H54 (cell line): ENCODE results near the gene LRRC4C.

ENCODE experiments used
- DNase-seq: peaks from one replicate; pipeline ENCODE4 v3.0.0; 2011; ENCODE audit warnings: low spot score, mixed read lengths; ENCODE audit not compliant: insufficient read length
- FAIRE-seq: peaks from 3 replicates; lab custom pipeline; 2011; peaks lifted over from hg19 to GRCh38; lab: Jason Lieb, UNC
- POLR2A ChIP-seq: IDR thresholded peaks from 2 replicates; pipeline ENCODE4 v1.6.1; 2011; ENCODE audit warnings: low read depth, mild to moderate bottlenecking, low read length

Gene LRRC4C

GRCh38 chr11:41284354-41284753 lies 175.1 kb downstream of the LRRC4C start:
- DNase-seq (no peak), FAIRE-seq (no peak)
- TF ChIP-seq POLR2A = no peak

- DNase-seq (no peak), FAIRE-seq (no peak)
- TF ChIP-seq POLR2A = no peak
Measured at GRCh38 chr11:41283191-41283930, 176.1 kb downstream of the LRRC4C start.

GRCh38 chr11:41282395-41282794 lies 177.1 kb downstream of the LRRC4C start:
- FAIRE-seq = no peak
- DNase-seq = no peak
- no peak for TF ChIP-seq POLR2A

GRCh38 chr11:41281131-41281742 lies 178.2 kb downstream of the LRRC4C start:
- DNase-seq (no peak), FAIRE-seq (no peak)
- no peak for TF ChIP-seq POLR2A

- no peak for TF ChIP-seq POLR2A
- DNase-seq (no peak), FAIRE-seq (no peak)
Measured at GRCh38 chr11:41274831-41275230, 184.6 kb downstream of the LRRC4C start.

GRCh38 chr11:41273908-41274307 lies 185.5 kb downstream of the LRRC4C start:
- no peak for FAIRE-seq
- no peak for TF ChIP-seq POLR2A

GRCh38 chr11:41267451-41267850 lies 192.0 kb downstream of the LRRC4C start:
- FAIRE-seq = no peak
- TF ChIP-seq POLR2A = no peak

More at GRCh38 chr11:41273908-41274307, 185.5 kb downstream of the LRRC4C start:
- no peak for DNase-seq

GRCh38 chr11:41256041-41256440 lies 203.4 kb downstream of the LRRC4C start:
- DNase-seq (no peak), FAIRE-seq (no peak)
- no peak for TF ChIP-seq POLR2A

More at GRCh38 chr11:41267451-41267850, 192.0 kb downstream of the LRRC4C start:
- no peak for DNase-seq

- no peak for TF ChIP-seq POLR2A
- DNase-seq (no peak), FAIRE-seq (no peak)
Measured at GRCh38 chr11:41254966-41255365, 204.5 kb downstream of the LRRC4C start.

GRCh38 chr11:41250408-41250935 lies 209.0 kb downstream of the LRRC4C start:
- no peak for DNase-seq
- no peak for FAIRE-seq
- TF ChIP-seq POLR2A = no peak

- FAIRE-seq = no peak
- no peak for DNase-seq
- no peak for TF ChIP-seq POLR2A
Measured at GRCh38 chr11:41247621-41248020, 211.8 kb downstream of the LRRC4C start.

GRCh38 chr11:41246399-41246745 lies 213.1 kb downstream of the LRRC4C start:
- DNase-seq (no peak), FAIRE-seq (no peak)
- TF ChIP-seq POLR2A = no peak

GRCh38 chr11:41245704-41246398 lies 213.6 kb downstream of the LRRC4C start:
- FAIRE-seq (no peak), DNase-seq (no peak)
- no peak for TF ChIP-seq POLR2A

GRCh38 chr11:41245184-41245583 lies 214.3 kb downstream of the LRRC4C start:
- TF ChIP-seq POLR2A = no peak
- DNase-seq = no peak
- no peak for FAIRE-seq

GRCh38 chr11:41237382-41237781 lies 222.1 kb downstream of the LRRC4C start:
- TF ChIP-seq POLR2A = no peak
- FAIRE-seq = no peak
- DNase-seq = no peak
